ENCODE results near the gene NPBWR2.

DNA sequence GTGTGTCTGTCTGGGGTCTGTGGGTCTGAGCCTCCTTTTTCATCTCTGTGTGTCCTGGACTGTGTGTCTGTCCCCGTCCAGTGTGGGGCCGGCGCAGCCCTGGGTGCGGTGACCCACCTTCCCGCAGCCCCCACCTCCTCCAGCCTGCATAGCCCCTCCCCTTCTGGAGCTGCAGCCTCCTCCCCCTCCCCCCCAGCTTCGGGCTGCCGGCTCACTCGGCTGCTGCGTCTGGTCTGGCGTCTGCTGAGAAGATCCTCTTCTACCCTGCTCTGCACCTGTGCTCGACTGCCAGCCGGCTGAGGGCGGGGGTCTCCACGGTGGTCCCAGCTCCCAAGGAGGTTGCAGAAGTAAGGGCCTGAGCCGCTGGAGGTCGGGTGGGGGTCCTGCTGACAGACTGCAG, 15.6 kb downstream of the NPBWR2 start:
- no peak for TF ChIP-seq ZNF24 (tag by site-specific recombination; IDR thresholded peaks at IDR 0.05)
- no peak for TF ChIP-seq CTCF (tag by site-specific recombination; IDR thresholded peaks at IDR 0.05)
- TF ChIP-seq OSR2 (tag by site-specific recombination; IDR thresholded peaks at IDR 0.05): no peak
- TF ChIP-seq ZNF324 (tag by site-specific recombination; IDR thresholded peaks at IDR 0.05): no peak
- no peak for TF ChIP-seq ZNF510 (tag by site-specific recombination; IDR thresholded peaks at IDR 0.05; ENCODE audit: insufficient replicate concordance)
- no peak for TF ChIP-seq ZNF202 (tag by site-specific recombination; IDR thresholded peaks at IDR 0.05; ENCODE audit: borderline replicate concordance)
- no peak for TF ChIP-seq REST (tag by site-specific recombination; IDR thresholded peaks at IDR 0.05)
- TF ChIP-seq ZNF274 (IDR thresholded peaks at IDR 0.05; ENCODE audit: low read length): no peak
- TF ChIP-seq ZNF274 (tag by site-specific recombination; IDR thresholded peaks at IDR 0.05; ENCODE audit: borderline replicate concordance): no peak
- TF ChIP-seq ZNF248 (tag by site-specific recombination; IDR thresholded peaks at IDR 0.05): no peak
- no peak for TF ChIP-seq ZNF350 (tag by site-specific recombination; IDR thresholded peaks at IDR 0.05)
- TF ChIP-seq, protein P1, sequence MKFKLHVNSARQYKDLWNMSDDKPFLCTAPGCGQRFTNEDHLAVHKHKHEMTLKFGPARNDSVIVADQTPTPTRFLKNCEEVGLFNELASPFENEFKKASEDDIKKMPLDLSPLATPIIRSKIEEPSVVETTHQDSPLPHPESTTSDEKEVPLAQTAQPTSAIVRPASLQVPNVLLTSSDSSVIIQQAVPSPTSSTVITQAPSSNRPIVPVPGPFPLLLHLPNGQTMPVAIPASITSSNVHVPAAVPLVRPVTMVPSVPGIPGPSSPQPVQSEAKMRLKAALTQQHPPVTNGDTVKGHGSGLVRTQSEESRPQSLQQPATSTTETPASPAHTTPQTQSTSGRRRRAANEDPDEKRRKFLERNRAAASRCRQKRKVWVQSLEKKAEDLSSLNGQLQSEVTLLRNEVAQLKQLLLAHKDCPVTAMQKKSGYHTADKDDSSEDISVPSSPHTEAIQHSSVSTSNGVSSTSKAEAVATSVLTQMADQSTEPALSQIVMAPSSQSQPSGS (tag by site-specific recombination; IDR thresholded peaks at IDR 0.05; ENCODE audit: low read depth): no peak
- TF ChIP-seq BCL6B (tag by site-specific recombination; IDR thresholded peaks at IDR 0.05): no peak
